DMS114 treated with DMSO at 0.1 percent for 48 hours (cell line): ENCODE results near the gene TEX29.

Experiments
- DNase-seq: peaks from one replicate; lab custom pipeline; 2025; ENCODE audit not compliant: unreplicated experiment; lab: John Stamatoyannopoulos, UW

TEX29 gene

DNA sequence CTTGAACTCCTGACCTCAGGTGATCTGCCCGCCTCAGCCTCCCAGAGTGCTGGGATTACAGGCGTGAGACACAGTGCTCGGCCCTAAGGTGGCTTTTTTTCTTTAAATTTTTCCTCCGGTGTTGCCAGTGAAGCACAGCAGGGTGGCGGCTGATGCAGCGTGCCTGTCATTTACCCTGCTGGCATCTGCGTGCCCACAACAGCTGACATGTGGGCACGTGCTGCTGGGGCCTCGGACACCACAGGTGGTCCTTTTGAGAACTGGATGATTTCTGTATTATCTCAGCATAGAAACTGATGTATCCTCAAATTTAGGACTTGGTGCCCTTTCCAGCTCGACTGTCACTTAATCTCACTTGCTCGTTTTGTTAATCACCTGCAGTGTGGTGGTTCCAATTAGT is 31.2 kb upstream of the TEX29 start:
- DNase-seq = no peak

DNA sequence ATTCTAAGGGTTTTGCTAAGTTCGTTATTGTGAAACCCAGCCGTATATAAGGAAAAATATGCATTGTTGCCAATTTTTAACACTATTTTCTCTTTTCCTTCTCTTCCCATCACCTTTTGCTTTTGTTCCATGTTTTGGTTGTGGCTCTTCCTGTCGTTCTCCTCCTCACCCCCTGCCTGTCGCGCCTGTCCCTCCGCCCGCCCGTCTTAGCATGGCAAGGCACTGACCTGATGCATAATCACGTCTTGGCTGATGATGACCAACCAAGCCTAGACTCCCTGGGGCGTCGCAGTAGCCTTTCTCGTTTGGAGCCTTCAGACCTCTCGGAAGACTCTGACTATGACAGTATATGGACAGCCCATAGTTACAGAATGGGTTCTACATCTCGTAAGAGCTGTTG is 28.5 kb upstream of the TEX29 start:
- DNase-seq = no peak

DNA sequence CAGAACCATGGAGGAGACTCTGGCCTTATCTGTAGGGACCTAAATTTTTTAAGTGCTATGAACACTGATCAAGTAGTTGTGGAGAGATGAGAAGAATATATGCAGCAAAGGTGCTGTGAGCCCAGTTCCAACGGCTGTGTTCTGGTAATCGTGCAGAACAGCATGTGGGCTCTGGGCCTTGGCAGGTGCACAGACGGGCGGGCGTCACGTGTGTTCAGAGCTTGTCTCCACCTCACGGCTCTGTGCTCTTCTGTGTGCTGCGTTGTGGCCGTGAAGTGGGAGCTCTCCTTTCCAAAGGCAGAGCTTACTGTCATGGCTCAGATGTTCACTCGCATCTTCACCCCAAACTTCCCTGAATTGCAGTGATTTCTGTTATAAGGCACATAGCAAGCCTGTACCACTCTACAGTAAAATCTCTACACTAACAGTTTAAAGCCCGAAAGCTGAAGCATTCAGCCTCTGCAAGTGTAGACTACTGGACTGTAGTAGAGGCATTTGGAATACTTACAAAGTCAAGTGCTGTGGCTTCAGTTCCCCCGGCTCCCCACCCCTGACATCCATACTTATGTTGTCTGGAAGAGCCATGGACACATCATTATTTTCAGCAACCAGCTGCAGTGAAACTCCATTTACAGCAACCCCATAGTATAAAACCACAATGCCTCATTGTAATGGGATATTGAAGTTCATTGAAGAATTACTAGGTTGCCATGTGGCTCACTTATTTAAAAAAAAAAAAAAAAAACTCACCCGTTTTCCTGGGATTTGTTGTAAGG is 27.5 kb upstream of the TEX29 start:
- no peak for DNase-seq

DNA sequence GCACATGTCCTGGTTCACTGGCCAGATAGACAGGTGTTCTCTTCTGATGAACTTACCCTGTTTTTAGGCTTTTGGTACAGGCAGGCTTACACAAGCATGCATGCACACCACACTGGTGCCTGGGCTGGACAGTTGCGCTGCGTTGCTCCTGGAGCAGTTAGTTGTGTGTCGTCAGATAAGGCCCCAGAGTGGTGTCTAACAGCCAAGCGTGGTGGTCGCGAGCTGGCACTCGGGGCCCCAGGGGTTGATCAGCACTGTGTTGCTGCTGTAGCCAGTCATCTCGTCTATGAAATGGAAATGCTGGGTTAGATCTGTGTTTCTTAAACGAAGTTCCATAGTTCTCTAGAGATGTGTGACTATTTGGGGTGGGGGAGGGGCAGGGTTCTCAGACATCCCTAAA is 24.6 kb upstream of the TEX29 start:
- DNase-seq = no peak

DNA sequence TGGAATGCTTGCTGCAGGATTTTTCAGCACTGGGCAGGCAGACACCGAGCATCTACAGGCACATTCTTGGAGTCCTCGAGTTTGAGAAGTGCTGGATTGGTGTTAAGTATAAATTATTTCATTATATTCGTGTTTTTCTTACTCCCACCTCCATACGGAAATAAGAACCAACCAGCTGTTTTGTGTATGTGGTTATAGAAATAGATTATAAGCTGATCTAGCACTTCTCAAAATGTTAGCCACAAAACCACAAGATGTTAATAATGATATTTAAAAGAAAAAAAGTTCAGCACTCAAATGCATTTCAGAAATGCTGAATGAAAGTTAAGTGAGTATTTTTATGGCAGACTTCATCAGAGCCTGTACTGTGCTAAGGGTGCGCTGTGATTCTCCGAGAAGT is 24.0 kb upstream of the TEX29 start:
- no peak for DNase-seq

DNA sequence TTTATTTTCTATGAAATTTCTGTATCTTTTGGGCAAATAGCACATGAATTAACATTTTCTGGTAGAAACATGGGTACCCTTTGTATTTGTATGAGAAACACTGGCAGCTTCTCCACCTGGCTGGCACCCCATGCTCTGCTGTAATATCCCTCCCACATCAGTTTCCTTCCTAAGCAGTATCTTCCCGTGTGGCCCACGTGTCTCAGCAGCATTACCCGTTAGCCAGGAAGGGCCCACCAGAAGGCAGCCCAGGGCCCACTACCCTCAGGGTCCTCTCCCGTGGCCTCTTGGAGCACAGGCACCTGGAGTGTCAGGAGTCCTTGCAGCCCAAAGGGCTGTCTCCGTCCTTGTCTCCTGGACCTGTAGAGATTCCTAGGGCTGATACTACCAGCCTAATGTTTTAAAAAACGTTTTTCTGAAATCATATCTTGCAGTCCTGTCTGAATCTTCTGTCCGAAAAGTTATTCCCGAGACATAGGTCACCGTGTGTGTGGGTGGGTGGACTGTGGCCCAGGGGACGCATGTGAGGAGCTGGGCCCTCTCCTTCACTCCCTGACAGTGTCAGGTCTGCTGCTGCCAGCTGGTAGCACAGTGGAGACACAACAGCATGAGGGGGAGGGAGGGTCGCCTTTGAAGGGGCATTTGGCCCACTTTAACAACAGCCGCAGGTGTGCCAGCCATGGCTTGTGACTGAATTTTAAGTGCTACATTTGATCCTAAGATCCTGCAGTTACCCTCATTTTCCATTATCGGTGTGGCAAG is 22.0 kb upstream of the TEX29 start:
- no peak for DNase-seq

DNA sequence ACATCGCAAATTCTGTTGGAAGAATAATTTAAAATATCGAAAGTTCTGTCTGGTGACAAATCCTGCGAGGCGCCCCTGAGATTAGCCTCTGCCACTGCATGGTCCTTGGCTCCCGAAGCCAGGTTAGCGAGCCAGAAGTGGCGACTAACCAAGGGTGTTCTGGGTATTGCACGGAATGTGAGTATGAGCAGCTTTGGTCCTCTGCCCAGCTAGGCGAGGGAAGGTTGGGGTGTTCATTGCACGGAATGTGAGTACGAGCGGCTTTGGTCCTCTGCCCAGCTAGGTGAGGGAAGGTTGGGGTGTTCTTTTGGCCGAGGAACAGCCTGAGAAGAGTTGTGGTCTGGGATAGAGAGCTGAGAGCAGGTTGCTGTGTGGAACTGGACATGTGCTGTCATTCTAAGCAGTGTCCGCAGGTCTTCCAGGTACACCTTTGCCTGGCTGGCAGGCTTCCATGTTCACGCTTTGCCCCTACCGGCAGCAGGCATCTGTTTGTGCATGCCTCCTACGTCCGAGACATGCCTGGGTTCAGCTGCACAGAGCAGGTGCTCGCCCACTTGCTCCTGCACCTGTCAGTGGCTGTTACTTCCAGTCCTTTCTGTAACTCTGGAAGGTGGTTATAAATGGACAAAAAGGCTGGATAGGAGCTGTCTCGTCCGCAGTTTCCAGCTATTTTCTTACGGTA is 18.3 kb upstream of the TEX29 start:
- DNase-seq = no peak

DNA sequence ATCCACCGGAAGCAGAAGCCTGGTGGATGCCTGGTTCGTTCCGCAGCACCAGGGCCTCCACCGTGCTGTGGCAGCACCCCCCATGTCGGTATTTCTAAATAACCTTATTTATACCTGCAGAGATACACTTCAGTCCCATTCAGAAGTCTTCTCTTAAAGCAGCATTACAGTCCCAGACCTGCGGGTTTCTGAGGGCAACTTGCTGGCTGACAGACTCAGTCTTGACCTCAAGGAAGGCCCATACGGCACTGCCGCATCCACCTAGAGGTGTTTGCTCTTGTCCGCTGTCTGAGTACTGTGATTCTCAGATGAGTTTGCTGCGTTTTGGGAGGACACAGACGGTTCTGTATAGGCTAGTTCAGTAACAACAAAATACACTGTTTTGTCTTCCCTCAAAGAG is 16.9 kb upstream of the TEX29 start:
- DNase-seq = no peak

DNA sequence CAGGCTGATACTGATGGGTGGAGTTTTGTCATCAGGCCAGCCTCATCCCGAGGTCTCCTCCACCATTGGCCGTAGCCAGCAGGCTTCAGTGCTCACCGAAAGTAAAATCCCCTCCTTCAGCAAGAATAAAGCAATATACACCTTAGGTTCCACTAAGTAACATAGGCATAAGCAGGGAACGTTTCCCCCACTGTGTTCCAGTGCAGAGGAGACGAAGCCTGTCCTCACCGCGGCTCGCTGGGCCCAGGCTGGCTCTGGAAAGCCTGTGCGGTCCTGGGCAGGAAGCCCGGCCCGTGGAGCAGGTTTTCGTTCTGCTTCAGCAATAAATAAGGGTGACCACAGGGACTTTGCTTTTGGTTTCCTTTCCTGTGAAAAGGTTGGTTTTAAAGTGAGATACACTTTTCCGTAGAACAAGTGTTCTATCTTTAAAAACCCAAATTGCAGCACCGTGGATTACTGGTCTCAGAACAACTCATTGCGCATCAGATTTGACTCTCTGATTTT is 16.3 kb upstream of the TEX29 start:
- no peak for DNase-seq

DNA sequence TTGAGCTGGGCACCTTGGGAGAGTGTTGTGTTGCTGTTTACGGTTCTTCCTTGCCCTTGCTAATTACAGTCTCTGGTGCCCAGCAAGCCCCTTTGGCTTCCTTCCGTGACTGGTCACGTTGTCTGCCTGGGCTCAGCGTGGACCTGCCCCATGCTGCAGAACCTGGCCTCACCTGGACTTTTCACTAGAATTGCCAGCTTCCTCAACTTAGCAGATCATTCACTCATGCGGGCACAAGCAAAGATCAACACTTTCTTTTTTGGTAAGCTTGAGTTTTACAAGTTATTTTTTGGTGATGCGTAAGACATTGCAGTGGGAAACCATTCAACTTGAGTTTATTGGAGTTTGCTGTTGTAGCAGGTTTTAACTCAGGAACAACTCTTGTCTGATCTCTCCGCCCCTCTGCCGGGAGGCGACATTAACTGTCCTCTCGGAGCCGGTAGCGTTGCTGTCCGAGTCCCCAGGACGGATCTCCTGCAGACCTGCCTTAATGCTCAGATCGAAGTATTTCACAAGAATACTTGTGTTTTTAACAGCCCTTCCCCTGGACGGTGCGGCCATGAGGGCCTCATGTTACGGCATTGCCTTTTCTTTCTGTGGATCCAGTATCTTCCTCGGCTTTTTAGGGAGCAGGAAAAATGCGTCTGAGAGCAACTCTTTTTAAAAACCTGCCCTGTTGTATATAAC is 15.7 kb upstream of the TEX29 start:
- no peak for DNase-seq

DNA sequence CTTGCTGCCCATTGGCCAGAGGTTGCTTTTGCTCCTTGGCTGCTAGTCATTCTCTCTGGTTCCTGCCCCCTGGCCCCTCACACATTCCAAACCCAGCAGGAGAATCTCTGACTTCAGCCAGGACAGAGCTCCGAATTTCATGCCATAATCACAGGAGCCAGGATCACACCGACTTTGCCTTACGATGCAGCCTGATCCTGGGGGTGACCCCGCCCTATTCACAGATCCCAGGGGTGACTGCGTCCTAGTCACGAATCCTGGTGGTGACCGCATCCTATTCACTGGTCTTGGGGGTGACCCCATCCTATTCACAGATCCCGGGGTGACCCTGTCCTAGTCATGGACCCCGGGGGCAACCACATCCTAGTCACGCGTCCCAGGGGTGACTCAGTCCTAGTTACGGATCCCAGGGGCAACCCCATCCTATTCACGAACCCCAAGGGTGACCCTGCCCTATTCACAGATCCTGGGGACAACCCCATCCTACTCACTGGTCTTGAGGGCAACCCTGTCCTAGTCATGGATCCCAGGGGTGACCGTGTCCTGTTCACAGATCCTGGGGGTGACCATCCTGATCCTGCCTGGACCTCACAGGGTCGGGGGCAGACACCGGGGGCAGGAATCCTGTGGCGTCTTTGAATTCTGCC is 7.4 kb upstream of the TEX29 start:
- DNase-seq = no peak

DNA sequence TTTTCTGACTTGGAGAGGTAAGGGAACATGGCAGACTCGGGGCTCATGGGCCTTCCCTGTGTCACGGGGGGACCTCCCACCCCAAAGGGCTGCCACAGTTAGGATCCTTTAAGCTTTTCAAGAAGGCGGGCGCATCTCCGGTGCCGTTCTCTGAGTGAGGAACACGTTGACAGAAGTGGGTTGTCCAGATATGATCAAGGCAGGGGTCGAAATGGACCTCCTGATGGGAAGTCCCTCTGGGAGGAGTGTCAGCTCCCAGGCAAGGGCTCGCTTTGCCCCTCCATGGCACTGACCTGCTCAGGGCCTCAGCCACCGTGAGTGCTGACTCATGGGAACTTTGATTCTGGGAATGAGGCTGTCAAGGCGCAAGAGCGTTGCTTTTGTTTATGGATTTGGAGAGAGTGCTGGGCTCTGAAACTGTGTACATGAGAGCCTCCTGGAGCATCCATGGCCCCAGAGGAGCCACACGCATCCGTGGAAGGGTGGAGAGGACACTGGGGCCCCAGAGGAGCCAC is 6.5 kb upstream of the TEX29 start:
- no peak for DNase-seq

DNA sequence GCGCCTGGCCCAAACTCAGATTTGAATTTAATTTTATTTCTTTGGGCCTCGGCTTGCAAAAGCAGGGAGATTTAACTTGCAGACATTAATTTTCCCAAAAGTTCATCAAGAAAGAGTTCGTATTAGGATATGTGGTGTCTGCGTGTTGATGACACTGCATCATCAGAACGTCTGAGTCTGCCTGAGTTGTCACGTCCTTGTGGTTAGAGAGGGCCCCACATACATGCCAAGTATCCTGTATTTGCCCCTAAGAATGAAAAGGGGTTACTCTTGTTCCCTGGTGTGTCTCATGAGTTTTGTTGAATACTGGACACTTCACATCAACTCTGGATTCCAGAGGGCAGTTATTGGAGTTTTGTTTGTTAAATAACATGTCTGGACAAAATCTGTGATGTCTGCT is 5.6 kb upstream of the TEX29 start:
- DNase-seq = no peak

DNA sequence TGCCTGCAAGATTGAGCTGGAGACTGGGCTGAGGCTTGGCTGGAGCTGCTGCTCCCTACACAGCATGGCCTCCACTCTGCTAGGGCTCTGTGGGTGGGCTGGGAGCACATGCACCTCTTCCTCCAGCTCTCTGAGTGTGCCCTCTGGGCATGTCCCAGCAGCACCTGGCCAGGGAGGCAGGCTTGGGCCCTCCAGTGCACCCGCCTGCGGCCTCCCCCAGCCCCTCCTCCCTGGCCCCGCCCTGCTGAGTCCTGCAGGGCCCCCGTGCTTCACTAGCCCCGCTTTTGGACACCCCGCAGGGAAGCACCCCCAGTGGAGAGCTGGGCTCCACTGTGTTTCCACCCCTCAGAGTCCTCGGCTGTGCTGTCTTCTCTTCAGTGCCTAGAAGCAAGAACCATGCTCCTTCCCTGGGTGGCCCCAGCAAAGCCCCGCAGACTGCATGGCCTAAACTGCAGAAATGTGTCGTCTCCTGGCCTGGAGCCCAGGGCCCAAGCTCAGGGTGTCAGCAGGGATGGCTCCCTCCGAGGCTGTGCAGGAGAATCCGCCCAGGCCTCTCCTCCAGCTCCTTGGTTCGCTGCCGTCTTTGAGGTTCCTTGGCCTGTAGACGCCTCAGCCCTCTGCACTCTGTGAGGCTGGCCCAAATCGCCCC is 5.0 kb upstream of the TEX29 start:
- DNase-seq = no peak

DNA sequence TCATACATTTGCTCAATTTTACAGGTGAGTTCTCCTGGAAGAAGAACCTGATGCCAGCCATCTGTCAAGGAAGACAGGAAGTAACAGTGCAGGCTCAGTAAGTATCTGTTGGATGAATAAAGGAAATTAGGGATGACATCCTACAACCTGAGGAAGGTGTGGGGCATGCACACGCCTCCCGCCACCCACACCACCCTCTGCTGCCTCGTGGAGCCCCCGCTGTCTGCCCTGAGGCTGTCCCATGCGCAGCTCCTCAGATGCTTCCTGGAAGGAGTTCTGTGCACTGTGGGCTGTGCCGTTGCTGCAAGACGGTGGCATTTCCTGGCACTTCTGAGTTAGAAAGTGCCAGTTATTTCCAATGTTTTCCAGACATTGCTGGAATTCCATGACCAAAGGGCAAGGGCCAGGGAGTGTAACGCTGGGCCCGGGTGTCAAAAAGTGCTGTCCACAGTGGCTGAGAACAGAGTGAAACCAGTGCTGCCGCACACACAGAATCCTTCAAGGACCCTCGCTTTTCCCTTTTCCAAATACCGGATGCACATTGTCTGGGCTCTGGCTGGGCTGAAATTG is 4.2 kb upstream of the TEX29 start:
- no peak for DNase-seq

DNA sequence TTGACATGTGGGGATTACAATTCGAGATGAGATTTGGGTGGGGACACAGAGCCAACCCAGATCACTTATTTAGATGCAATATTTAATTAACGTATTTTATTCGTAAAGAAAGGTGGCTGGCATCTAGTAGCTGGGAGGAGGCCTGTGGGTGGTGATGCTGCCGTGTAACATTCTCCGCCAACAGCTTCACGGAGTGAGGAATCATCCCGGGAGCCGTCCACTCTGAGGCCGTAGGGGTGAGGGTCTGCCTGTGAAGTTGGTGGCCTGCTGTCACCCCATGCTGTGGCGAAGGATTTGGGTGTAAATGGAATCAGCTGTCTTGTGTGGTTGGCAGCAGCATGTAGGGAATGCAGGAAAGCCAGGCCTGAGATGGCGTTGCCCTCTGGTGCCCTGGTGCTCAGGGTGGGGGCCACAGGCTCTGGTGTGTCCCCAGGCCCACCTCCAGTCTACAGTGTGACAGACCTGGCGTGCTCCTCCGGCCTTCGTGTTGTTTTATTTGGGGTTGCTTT is 3.3 kb upstream of the TEX29 start:
- no peak for DNase-seq

DNA sequence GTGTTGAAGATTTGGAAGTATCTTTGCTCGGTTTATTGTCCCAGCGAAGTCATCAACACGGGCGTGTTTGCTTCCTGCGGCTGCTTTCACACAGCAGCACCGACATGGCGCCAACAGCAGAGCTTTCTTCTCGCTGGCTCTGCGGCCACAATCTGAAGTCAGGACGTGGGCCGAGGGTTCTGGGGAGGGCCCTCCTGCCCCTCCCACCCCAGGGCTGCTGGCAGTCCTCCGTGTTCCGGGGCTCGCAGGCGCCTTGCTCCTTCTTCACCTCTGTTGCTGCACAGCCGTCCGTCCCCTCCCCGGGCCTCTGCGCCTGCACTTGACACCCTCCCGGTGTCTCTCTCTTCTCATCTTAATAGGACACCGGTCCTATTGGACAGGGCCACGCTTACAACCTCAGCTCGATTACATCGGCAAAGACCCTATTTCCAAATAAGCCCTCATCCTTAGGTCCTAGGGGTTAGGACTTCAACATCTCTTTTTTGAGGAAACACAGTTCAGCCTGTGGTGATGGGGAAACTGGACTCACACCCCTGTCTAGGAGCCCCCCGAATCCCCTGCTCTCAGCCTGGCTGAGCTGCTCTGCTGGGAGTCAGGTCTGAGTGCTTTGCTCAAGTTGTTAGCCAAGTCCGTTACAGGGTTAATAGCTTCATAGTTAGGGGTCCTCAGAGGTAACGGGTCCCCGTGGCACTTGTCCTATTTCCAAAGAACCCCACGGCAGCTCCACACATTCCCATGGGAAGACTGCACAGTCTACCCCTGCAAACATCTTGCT is 2.7 kb upstream of the TEX29 start:
- no peak for DNase-seq

DNA sequence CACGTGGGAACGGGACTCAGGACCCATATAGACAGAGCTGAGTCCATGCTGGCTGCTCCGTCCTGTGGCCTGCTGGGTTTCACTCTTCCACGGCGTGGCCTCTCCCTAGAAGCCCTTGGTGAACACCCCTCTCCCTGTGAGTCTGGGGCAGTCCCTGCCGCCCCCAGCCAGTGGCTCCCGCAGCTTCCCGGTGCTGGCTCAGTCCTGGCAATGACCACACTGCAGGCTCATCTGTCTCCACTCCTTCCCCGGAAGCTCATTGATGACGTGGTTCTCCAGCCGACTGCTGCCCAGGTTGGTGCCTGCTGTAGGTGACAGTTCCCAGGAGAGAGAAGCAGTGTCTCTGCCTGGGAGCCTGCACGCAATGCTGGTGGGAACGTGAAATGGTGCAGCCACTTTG is 2.1 kb upstream of the TEX29 start:
- DNase-seq = no peak

DNA sequence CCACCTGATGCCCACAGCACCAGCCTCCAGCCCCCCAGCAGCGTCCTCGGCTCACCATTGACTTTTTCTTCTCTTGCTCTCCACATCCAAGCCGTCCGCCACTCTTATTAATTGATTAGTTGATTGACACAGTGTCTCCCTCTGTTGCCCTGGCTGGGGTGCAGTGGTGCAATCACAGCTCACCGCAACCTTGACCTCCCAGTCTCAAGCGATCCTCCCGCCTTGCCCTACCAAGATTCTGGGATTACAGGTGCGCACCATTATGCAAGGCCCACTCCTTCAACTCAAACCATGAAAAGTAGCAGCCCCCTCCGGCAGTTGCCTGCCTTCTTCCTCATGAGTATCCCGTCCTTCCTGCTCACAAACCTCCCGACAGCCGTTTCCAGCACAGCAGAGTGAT is 921 bp upstream of the TEX29 start:
- DNase-seq = no peak
